MCF 10A (cell line): Measurements from ENCODE around the gene BGN. TPM values are rescaled to one million over a fixed set of nuclear protein-coding genes. Genes with fewer than 3 reads are reported as not detected.

Experiments used
- BruUV-seq: library from RNA; stranded (reverse); fragments of 400-500 nt; replicated peaks from 2 replicates; lab custom pipeline; 2021; lab: Mats Ljungman, UMichigan
- CTCF ChIA-PET: fragments of 300-600 bp; sonication (Branson Sonifier 250); formaldehyde crosslinking; extraction: SDS; loops from one replicate; lab custom pipeline; 2021; ENCODE audit warnings: antibody characterized with exemption, inconsistent platforms; lab: Yijun Ruan, JAX
- POLR2A ChIA-PET: fragments of 300-600, 350-650 bp; sonication (Branson Sonifier 250); formaldehyde crosslinking; extraction: SDS; loops from one replicate; lab custom pipeline; 2020; ENCODE audit warnings: antibody characterized with exemption, inconsistent platforms; lab: Yijun Ruan, JAX
- DNase-seq: peaks from one replicate; pipeline ENCODE4 v3.0.0-alpha.2; 2018; ENCODE audit not compliant: unreplicated experiment
- H3K27ac Mint-ChIP-seq: one replicate; pipeline ENCODE4 v1.8.0; 2022; ENCODE audit warnings: mild to moderate bottlenecking, low read depth, mixed read lengths; ENCODE audit not compliant: unreplicated experiment
- H3K27me3 Mint-ChIP-seq: one replicate; pipeline ENCODE4 v1.8.0; 2022; ENCODE audit warnings: mixed read lengths; ENCODE audit not compliant: insufficient read depth, unreplicated experiment
- H3K36me3 Mint-ChIP-seq: one replicate; pipeline ENCODE4 v1.8.0; 2022; ENCODE audit warnings: mild to moderate bottlenecking, moderate library complexity, mixed read lengths; ENCODE audit not compliant: insufficient read depth, unreplicated experiment
- H3K4me1 Mint-ChIP-seq: one replicate; pipeline ENCODE4 v1.8.0; 2022; ENCODE audit warnings: mixed read lengths; ENCODE audit not compliant: insufficient read depth, unreplicated experiment
- H3K4me3 Mint-ChIP-seq: one replicate; pipeline ENCODE4 v1.8.0; 2022; ENCODE audit warnings: mild to moderate bottlenecking, moderate library complexity, mixed read lengths; ENCODE audit not compliant: unreplicated experiment
- H3K9me3 Mint-ChIP-seq: one replicate; pipeline ENCODE4 v1.8.0; 2022; ENCODE audit warnings: mixed read lengths; ENCODE audit not compliant: unreplicated experiment
- intact Hi-C: fragments of 100-400 bp; cut with micrococcal nuclease; formaldehyde crosslinking; loops from 2 replicates; pipeline ENCODE4 v1.14.1; 2022
- total RNA-seq: library from RNA; stranded (reverse); gene quantifications from 2 replicates; pipeline ENCODE4 v1.2.3, GENCODE V29; 2022
- TF ChIP-seq, protein P1 (sequence below): fragments of 200-600 bp; IDR thresholded peaks from one replicate; pipeline ENCODE4 v1.8.0; 2022; ENCODE audit warnings: antibody characterized with exemption, mild to moderate bottlenecking; ENCODE audit not compliant: unreplicated experiment

BGN gene
- total RNA-seq, 1 experiment from 2014 or later: 1.3 TPM

DNA sequence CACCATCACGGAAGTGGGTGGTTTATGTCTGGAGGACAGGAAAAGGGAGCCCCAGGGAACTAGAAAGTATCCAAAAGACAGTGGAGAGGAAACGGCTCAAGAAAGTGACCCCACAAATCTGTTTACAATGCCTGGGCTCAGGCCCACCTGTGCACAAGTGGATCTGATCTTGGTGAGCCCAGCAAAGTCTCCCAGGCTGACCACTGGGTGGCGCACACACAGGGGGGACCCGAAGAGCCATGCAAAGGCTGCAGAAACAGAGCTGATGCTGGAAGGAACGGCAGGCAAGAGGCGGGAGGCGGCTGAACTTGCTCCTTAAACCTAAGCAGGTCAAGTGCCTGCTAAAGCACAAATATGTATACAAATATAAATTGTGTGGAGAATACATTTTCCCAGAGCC lies 34.0 kb upstream of the BGN start:
- POLR2A ChIA-PET: no interaction called here
- no peaks in the 10 kb centered on the region for H3K4me1 Mint-ChIP-seq
- no peaks in the 10 kb centered on the region for H3K27me3 Mint-ChIP-seq
- CTCF ChIA-PET: interaction anchor here (1.0 to 1.5 kb wide), 3 partner anchors 9 to 508 kb away, joined by 3 to 5 read pairs (median 3); no protein-coding TSS in a partner anchor
- TF ChIP-seq, protein P1, sequence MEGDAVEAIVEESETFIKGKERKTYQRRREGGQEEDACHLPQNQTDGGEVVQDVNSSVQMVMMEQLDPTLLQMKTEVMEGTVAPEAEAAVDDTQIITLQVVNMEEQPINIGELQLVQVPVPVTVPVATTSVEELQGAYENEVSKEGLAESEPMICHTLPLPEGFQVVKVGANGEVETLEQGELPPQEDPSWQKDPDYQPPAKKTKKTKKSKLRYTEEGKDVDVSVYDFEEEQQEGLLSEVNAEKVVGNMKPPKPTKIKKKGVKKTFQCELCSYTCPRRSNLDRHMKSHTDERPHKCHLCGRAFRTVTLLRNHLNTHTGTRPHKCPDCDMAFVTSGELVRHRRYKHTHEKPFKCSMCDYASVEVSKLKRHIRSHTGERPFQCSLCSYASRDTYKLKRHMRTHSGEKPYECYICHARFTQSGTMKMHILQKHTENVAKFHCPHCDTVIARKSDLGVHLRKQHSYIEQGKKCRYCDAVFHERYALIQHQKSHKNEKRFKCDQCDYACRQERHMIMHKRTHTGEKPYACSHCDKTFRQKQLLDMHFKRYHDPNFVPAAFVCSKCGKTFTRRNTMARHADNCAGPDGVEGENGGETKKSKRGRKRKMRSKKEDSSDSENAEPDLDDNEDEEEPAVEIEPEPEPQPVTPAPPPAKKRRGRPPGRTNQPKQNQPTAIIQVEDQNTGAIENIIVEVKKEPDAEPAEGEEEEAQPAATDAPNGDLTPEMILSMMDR: peak; percentile 30
- no TSS peak for BruUV-seq
- no peaks in the 10 kb centered on the region for H3K9me3 Mint-ChIP-seq
- intact Hi-C loops: no loop called here
- peaks cover 15% of the 10 kb centered on the region for H3K36me3 Mint-ChIP-seq
- no peak overlapping the region for H3K27ac Mint-ChIP-seq
- no peak overlapping the region for H3K4me3 Mint-ChIP-seq
- peak; percentile 38 for DNase-seq

DNA sequence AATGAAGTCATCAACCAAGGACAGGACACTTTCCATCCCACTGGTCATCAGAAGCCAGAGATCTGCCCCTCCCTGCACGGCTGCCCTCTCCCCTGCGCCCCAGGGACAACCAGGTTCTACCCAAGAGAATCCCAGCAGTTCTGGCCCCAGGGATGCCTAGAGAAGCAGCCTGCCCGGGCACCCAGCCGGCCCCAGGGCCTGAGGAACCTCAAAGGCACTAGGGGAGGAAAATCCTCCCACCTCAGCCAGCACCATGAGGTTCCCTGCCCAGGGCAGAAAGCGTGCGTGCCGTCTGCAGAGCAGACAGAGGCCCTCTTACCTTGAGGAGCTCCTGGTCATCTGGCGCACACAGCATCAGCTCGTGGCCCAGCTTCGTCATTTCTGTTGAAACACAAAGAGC lies 32.5 kb upstream of the BGN start:
- no peaks in the 10 kb centered on the region for H3K27me3 Mint-ChIP-seq
- no peak overlapping the region for H3K4me3 Mint-ChIP-seq
- intact Hi-C loops: no loop called here
- peaks cover 15% of the 10 kb centered on the region for H3K36me3 Mint-ChIP-seq
- TF ChIP-seq, protein P1: no peak
- H3K27ac Mint-ChIP-seq: no peak overlapping the region
- ChIA-PET POLR2A (interaction anchor here (0.6 kb wide), 1 partner anchor 205 kb away, joined by 3 read pairs; no protein-coding TSS in a partner anchor), CTCF (interaction anchor here (1.5 kb wide), 1 partner anchor 11 kb away, joined by 5 read pairs; no protein-coding TSS in a partner anchor)
- no peaks in the 10 kb centered on the region for H3K9me3 Mint-ChIP-seq
- BruUV-seq: no TSS peak
- DNase-seq: no peak
- H3K4me1 Mint-ChIP-seq: no peaks in the 10 kb centered on the region

DNA sequence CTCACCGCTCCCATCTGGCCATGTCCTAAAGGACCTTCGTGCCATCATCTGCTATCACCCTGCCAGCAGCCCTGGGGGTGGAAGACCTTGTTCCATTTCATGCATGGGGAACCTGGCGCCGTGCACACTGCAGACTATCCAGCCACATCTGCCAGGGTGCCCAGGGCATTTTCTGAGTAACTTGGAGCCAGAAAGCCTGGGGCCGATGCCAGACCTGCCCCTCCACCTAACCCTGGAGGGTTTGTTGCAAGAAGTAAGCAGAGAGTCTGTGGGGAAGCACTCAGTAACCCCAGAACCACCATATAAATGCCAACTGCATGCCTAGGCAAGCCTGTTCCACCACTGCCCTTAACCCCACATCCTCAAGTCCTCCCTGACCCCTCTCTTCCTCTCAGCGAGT lies 31.7 kb upstream of the BGN start:
- H3K4me3 Mint-ChIP-seq: no peak overlapping the region
- CTCF ChIA-PET: no interaction called here
- DNase-seq: no peak
- no TSS peak for BruUV-seq
- H3K4me1 Mint-ChIP-seq: no peaks in the 10 kb centered on the region
- H3K36me3 Mint-ChIP-seq: peaks cover 15% of the 10 kb centered on the region
- no peak overlapping the region for H3K27ac Mint-ChIP-seq
- no peaks in the 10 kb centered on the region for H3K27me3 Mint-ChIP-seq
- TF ChIP-seq, protein P1: no peak
- intact Hi-C loops: no loop called here
- POLR2A ChIA-PET: interaction anchor here (0.6 kb wide), 1 partner anchor 204 kb away, joined by 3 read pairs; no protein-coding TSS in a partner anchor
- H3K9me3 Mint-ChIP-seq: no peaks in the 10 kb centered on the region

DNA sequence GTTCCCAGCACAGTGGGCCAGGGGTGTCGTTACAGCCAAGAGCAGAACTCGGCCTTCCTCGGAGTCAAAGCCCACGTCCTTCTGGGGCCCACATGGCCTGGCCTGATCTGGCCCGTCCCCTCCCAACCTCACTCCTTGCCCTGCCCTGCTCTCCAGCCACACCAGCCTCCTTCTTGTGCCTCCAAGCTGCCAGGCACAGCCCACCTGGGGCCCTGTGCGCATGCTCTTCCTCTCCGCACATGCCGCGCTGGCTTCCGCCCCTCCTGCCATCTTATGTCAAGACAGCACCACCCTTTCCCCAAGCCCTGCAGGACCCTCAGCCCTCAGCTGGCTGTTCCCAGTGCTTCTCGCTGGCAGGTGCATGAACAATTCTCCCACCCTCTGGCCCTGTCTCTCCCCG lies 31.2 kb upstream of the BGN start:
- POLR2A ChIA-PET: no interaction called here
- Mint-ChIP-seq H3K4me3 (no peak overlapping the region), H3K27me3 (no peaks in the 10 kb centered on the region), H3K9me3 (no peaks in the 10 kb centered on the region), H3K27ac (no peak overlapping the region), H3K4me1 (no peaks in the 10 kb centered on the region), H3K36me3 (peaks cover 14% of the 10 kb centered on the region)
- TF ChIP-seq, protein P1: no peak
- DNase-seq: no peak
- BruUV-seq: no TSS peak
- CTCF ChIA-PET: no interaction called here
- intact Hi-C loops: no loop called here
